HEK293T (cell line): Measurements from ENCODE around the gene ANKRD24.
A peak's percentile ranks its signal among the peaks of the same experiment; 100 is the strongest.
"Not testable (repeated sequence)": the region's sequence is repeated elsewhere in the genome, so short reads cannot be mapped to it uniquely, and the experiment has no call there.

Experiments used
- CTCF ChIA-PET: fragments of 350-600 bp; formaldehyde crosslinking; extraction: SDS; loops from one replicate; lab custom pipeline; 2021; ENCODE audit warnings: antibody characterized with exemption, inconsistent platforms; lab: Yijun Ruan, JAX
- POLR2A ChIA-PET: fragments of 350-600 bp; formaldehyde crosslinking; extraction: SDS; loops from one replicate; lab custom pipeline; 2020; ENCODE audit warnings: antibody characterized with exemption, inconsistent platforms; lab: Yijun Ruan, JAX
- DNase-seq: peaks from one replicate; pipeline ENCODE4 v3.0.0; 2012; ENCODE audit warnings: mixed read lengths; ENCODE audit errors: extremely low spot score
- ARNT ChIP-seq: fragments of 450-650 bp; IDR thresholded peaks from 2 replicates; pipeline ENCODE4 v1.6.1; 2017; ENCODE audit warnings: mild to moderate bottlenecking
- BHLHE40 ChIP-seq: fragments of 450-650 bp; IDR thresholded peaks from 2 replicates; pipeline ENCODE4 v1.6.1; 2016; ENCODE audit warnings: mild to moderate bottlenecking, moderate library complexity, borderline replicate concordance
- CTBP1 ChIP-seq: fragments of 450-650 bp; IDR thresholded peaks from 2 replicates; pipeline ENCODE4 v1.6.1; 2016; ENCODE audit warnings: borderline replicate concordance
- ELF4 ChIP-seq: fragments of 450-650 bp; IDR thresholded peaks from 2 replicates; pipeline ENCODE4 v1.6.1; 2017; ENCODE audit warnings: antibody characterized with exemption
- FOXA1 ChIP-seq: fragments of 450-650 bp; IDR thresholded peaks from 2 replicates; pipeline ENCODE4 v1.6.1; 2016; ENCODE audit warnings: mild to moderate bottlenecking
- FOXK2 ChIP-seq: fragments of 450-650 bp; IDR thresholded peaks from 2 replicates; pipeline ENCODE4 v1.6.1; 2016; ENCODE audit warnings: mild to moderate bottlenecking
- FOXM1 ChIP-seq: fragments of 450-650 bp; IDR thresholded peaks from 2 replicates; pipeline ENCODE4 v1.6.1; 2017; ENCODE audit warnings: mild to moderate bottlenecking, borderline replicate concordance
- HDGF ChIP-seq: fragments of 450-650 bp; IDR thresholded peaks from 2 replicates; pipeline ENCODE4 v1.6.1; 2017; ENCODE audit warnings: antibody characterized with exemption, borderline replicate concordance
- L3MBTL2 ChIP-seq: fragments of 450-650 bp; conservative IDR thresholded peaks from 2 replicates; pipeline ENCODE4 v1.6.1; 2016; ENCODE audit warnings: mild to moderate bottlenecking
- LEF1 ChIP-seq: fragments of 450-650 bp; IDR thresholded peaks from 2 replicates; pipeline ENCODE4 v1.6.1; 2017; ENCODE audit warnings: mild to moderate bottlenecking, borderline replicate concordance
- NFRKB ChIP-seq: fragments of 450-650 bp; IDR thresholded peaks from 2 replicates; pipeline ENCODE4 v1.6.1; 2016; ENCODE audit warnings: mild to moderate bottlenecking, moderate library complexity
- SP1 ChIP-seq: fragments of 450-650 bp; IDR thresholded peaks from 2 replicates; pipeline ENCODE4 v1.6.1; 2017
- SUZ12 ChIP-seq: fragments of 450-650 bp; IDR thresholded peaks from 2 replicates; pipeline ENCODE4 v1.6.1; 2016; ENCODE audit warnings: mild to moderate bottlenecking
- TARDBP ChIP-seq: fragments of 450-650 bp; IDR thresholded peaks from 2 replicates; pipeline ENCODE4 v1.6.1; 2016
- ZNF384 ChIP-seq: fragments of 450-650 bp; IDR thresholded peaks from 2 replicates; pipeline ENCODE4 v1.6.1; 2016
- TF ChIP-seq, protein P1 (sequence below): fragments of 450-650 bp; IDR thresholded peaks from 2 replicates; pipeline ENCODE4 v1.6.1; 2016

Gene ANKRD24

DNA sequence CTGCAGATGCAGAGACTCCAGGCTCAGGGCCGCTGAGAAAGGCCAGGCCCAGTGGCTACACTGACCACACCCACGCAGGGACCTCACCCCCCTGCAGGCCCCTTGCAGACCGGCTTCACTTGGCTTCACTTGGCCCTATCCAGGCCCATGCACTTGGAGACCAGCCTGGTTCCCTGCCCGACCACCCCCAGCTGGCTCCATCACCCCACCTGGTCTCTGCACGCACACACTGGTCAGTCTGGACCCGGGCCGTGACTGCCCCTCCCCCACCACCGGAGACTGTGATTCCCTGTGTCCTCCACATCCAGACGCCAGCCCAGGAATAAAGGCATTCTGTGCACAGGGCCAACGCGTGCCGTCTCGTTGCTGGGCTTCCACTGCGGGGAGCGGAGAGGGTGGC, 42.0 kb downstream of the ANKRD24 start:
- POLR2A ChIA-PET = no interaction called here
- DNase-seq = peak; percentile 3
- CTCF ChIA-PET = no interaction called here
- TF ChIP-seq BHLHE40 (no peak), ARNT (no peak), ELF4 (no peak), CTBP1 (no peak)

DNA sequence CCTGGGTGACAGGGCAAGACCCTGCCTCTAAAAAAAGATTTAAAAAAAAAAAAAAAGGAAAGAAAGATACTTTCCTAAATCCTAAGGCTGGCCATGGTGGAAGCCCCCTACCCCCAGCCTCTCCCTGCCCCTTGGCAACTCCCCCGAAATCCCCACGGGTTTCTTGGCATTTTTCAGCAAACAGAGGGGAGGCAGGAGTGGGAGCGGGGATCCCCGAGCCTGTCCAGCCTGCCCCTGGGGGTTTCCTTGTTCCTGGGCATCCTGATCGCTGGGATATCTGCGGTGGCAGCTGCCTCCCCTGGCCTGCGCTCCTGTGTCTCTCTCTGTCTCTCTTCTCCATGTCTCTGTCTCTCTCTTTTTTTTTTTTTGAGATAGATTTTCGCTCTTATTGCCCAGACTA, 43.4 kb downstream of the ANKRD24 start:
- TF ChIP-seq LEF1 (no peak), FOXK2 (no peak), FOXM1 (no peak), TARDBP (no peak), FOXA1 (no peak), L3MBTL2 (no peak), SUZ12 (no peak), CTBP1 (no peak), ARNT (no peak), ZNF384 (no peak), SP1 (no peak), ELF4 (no peak), HDGF (no peak), BHLHE40 (no peak)
- TF ChIP-seq, protein P1, sequence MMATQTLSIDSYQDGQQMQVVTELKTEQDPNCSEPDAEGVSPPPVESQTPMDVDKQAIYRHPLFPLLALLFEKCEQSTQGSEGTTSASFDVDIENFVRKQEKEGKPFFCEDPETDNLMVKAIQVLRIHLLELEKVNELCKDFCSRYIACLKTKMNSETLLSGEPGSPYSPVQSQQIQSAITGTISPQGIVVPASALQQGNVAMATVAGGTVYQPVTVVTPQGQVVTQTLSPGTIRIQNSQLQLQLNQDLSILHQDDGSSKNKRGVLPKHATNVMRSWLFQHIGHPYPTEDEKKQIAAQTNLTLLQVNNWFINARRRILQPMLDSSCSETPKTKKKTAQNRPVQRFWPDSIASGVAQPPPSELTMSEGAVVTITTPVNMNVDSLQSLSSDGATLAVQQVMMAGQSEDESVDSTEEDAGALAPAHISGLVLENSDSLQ = no peak
- CTCF ChIA-PET = no interaction called here
- DNase-seq = peak; percentile 3
- POLR2A ChIA-PET = no interaction called here

DNA sequence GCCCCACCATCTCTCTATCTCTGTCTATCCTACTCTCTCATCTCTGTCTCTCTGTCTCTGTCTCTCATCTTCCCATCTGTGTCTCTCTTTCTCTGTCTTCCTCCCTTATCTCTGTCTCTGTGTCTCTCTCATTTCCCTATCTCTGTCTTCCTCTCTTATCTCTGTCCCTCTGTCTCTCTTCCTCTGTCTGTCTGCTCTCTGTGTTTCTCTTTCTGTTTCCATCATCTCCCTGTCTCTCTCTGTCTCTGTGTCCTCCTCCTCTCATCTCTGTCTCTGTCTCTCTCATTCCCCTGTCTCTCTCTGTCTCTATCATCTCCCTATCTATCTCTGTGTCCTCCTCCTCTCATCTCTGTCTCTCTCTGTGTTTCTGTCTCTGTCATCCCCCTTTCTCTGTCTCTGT, 45.3 kb downstream of the ANKRD24 start:
- DNase-seq = no peak
- no peak for TF ChIP-seq SP1
- no peak for TF ChIP-seq SUZ12
- TF ChIP-seq LEF1 = no peak
- no peak for TF ChIP-seq FOXA1
- ChIA-PET POLR2A (no interaction called here), CTCF (interaction anchor here (0.7 kb wide), 1 partner anchor 29 kb away, joined by 3 read pairs; no protein-coding TSS in a partner anchor)

DNA sequence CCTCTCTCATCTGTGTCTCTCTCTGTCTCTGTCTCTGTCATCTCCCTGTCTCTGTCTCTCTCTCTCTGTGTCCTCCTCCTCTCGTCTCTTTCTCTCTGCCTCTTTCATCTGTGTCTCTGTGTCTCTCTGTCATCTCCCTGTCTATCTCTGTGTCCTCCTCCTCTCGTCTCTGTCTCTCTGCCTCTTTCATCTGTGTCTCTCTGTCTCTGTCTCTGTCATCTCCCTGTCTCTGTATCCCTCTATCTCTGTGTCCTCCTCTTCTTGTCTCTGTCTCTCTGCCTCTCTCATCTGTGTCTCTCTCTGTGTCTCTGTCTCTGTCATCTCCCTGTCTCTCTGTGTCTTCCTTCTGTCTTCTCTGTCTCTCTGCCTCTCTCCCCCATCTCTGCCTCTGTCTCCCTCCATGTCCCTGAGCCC, 46.3 kb downstream of the ANKRD24 start:
- ChIA-PET CTCF (no interaction called here), POLR2A (no interaction called here)
- TF ChIP-seq TARDBP (no peak; the same call in 1 of the 2 replicates), FOXA1 (no peak), ZNF384 (no peak), ELF4 (no peak), LEF1 (no peak), BHLHE40 (no peak), HDGF (no peak), NFRKB (no peak), FOXK2 (no peak), CTBP1 (no peak; the same call in 1 of the 2 replicates), FOXM1 (no peak), SUZ12 (no peak), L3MBTL2 (no peak), SP1 (no peak), ARNT (no peak)
- TF ChIP-seq, protein P1 = no peak
- no peak for DNase-seq

DNA sequence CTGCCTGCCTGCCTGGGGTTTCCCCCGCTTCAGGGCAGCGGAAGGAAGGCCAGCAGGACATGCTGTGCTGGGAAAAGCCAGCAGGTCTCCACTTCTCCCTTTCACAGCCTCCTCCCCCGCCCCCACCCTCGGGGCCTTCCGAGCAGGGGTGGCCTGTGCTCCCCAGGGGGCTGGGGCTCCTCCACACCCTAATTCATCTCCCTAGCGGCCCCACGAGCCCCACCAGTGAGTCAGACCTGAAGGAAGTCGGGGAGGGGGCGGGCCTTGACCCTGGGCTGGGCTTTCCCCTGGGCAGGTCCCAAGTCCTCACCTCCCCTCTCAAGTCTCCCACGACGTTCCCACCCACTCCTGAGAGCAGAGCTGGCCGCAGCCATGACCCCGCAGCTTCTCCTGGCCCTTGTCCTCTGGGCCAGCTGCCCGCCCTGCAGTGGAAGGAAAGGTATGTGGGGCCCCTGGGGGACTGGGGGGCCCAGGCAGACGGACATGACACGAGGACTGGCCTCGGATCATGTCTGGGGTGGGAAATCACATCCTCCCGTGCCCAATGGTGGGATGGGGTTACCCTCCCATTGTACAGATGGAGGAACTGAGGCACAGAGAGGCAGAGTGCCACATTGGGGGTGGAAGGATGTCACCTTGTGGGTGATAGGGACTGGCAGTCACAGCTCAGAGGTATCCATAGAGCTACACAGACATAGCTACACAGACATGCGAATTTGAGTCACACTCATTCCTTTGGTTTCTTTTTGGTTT, 46.9 kb downstream of the ANKRD24 start, which contains the start of gene EBI3:
TSS of gene EBI3 (plus strand) at position 345 of the 753 bp plus-strand sequence. CDS start at position 373, 28 bp downstream.
- ChIA-PET POLR2A (no interaction called here), CTCF (no interaction called here)
- no peak for TF ChIP-seq L3MBTL2
- no peak for TF ChIP-seq ARNT
- no peak for TF ChIP-seq BHLHE40
- TF ChIP-seq ELF4 = no peak
- TF ChIP-seq FOXA1 = no peak
- no peak for TF ChIP-seq CTBP1
- TF ChIP-seq FOXK2 = no peak
- TF ChIP-seq ZNF384 = no peak
- TF ChIP-seq, protein P1 = no peak
- no peak for TF ChIP-seq LEF1
- no peak for TF ChIP-seq HDGF
- no peak for TF ChIP-seq FOXM1
- no peak for TF ChIP-seq SP1
- DNase-seq = no peak

DNA sequence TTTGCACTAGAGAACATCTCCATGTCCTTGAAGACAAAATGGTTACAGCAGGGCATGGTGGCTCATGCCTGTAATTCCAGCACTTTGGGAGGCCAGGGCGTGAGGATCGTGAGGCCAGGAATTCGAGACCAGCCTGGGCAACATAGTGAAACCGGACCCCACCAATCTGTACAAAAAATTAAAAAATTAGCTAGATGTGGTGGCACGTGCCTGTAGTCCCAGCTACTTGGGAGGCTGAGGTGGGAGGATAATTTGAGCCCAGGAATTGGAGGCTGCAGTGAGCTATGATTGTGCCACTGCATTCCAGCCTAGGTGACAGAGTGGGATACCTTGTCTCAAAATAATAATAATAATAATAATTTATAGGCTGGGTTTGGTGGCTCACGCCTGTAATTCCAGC, 47.7 kb downstream of the ANKRD24 start:
- POLR2A ChIA-PET = interaction anchor here (0.6 kb wide), 1 partner anchor 11 kb away, joined by 3 read pairs; no protein-coding TSS in a partner anchor
- DNase-seq, CTCF ChIA-PET: not testable (repeated sequence)

DNA sequence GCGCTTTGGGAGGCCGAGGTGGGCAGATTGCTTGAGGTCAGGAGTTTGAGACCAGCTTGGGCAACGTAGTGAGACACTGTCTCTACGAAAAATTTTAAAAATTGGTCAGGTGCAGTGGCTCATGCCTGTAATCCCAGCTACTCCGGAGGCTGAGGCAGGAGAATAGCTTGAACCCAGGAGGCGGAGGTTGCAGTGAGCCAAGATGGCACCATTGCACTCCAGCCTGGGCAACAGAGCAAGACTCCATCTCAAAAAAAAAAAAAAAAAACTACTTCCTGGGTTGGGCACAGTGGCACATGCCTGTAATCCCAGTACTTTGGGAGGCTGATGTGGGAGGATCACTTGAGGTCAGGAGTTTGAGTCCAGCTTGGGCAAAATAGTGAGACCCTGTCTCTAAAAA, 49.0 kb downstream of the ANKRD24 start:
- ChIA-PET CTCF (interaction anchor here (1.9 kb wide), 1 partner anchor 12 kb away, joined by 5 read pairs; no protein-coding TSS in a partner anchor), POLR2A (interaction anchor here (4.2 kb wide), 1 partner anchor 15 kb away, joined by 20 read pairs; the partner anchor contains the start of gene YJU2)
- DNase-seq = not testable (repeated sequence)

DNA sequence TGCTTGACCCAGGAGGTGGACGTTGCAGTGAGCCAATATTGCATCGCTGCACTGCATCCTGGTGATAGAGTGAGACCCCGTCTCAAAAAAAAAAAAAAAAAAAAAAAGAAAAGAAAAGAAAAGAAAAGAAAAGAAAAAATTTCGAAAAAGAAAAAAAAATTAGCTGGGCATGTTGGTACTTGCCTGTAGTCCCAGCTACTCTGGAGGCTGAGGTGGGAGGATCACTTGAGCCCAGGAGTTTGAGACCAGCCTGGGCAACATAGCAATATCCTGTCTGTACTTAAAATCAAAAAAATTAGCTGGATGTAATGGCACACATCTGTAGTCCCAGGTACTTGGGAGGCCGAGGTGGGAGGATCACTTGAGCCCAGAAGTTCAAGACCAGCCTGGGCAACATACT, 49.6 kb downstream of the ANKRD24 start:
- ChIA-PET CTCF (interaction anchor here (0.7 to 1.9 kb wide), 5 partner anchors 12 to 228 kb away, joined by 3 to 5 read pairs (median 4); no protein-coding TSS in a partner anchor), POLR2A (interaction anchor here (4.2 kb wide), 1 partner anchor 15 kb away, joined by 20 read pairs; the partner anchor contains the start of gene YJU2)
- DNase-seq = not testable (repeated sequence)
